ENCODE data around the gene LYRM4.

The LYRM4 gene

DNA sequence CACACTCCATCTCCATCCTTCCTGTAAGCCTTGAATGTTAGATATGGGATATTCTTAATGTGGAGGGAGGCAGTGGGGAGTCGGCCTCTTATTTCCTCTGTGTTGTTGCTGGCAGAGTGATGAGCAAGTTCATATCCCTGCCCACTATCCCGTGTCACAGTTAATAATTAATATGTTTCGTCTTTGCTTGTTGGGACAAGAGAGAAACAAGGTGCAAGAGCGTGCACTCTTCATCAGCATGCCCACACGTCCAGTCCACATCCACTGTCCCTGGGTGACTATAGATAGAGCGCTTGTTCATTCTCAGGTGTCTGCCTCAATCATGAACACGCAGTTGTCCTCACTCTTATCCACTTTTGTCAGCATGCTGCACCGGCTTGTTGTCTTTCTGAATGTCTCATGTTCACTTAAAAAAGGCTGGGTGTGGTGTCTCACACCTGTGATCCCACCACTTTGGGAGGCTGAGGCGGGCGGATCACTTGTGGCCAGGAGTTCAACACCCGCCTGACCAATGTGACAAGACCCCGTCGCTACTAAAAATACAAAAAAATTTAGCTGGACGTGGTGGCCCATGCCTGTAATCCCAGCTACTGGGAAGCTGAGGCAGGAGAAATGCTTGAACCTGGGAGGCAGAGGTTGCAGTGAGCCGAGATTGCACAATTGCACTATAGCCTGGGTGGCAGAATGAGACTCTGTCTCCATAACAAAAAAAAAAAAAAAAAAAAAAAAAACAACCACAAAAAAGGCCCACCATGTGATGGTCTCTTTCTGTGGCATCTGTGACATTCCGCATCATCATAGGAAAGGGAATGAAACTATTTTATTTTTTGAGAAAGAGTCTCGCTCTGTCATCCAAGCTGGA, 141.4 kb downstream of the LYRM4 start:
- no peak for DNase-seq (ENCODE audit: low spot score)

DNA sequence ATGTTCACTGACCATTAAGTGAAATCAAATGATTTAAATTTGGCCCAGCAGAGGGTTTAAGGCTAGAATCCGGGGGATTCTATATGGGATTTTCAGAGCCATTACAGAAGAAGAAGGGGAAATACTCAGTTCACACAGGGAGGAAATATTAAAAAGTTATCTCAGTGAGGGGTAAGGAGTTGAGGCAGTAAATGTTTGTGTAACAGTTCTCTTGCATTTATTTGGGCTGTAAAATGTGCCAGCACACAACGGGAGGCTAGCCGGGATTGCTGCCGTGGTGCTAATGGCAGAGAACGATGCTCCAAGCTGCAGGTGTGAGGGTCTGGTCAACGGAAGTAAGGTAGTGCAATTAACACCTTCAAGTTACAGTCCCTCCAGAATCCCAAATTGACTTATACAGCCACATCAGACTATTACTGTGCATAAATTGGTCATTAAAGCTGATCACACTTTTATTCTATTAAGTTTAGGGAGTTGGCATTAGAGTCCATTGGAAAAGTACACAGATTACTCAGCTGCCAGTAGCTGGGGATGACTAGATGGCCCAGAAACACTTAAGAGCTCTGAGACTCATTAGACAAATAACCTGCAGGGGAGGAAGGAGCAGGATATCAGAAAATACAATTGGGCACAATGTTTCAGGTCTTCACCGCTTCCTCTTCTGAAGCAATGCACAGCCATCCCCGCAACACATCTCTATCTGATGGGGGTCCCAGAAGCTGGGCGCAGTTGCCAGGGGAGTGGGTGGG, 144.3 kb downstream of the LYRM4 start:
- DNase-seq (ENCODE audit: low spot score), result no peak

DNA sequence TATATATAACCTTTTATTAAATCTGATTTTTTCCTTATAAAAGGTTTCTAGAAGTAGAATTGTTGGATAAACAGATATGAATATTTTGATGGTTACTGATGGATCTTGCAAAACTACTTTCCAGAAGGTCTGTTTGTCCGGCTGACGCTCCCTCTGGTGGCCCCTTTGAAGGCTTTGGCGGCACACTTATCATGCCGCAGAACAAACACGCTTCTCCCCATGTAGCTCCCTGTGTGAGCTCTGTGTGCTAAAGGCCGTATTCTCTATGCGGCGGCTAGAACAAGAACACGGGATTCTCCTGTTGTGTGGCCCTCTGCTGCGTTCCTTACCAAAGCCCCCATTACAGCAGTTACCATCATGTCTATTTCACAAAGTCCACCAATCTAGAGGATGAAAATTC, 145.6 kb downstream of the LYRM4 start:
- no peak for DNase-seq (ENCODE audit: low spot score)

DNA sequence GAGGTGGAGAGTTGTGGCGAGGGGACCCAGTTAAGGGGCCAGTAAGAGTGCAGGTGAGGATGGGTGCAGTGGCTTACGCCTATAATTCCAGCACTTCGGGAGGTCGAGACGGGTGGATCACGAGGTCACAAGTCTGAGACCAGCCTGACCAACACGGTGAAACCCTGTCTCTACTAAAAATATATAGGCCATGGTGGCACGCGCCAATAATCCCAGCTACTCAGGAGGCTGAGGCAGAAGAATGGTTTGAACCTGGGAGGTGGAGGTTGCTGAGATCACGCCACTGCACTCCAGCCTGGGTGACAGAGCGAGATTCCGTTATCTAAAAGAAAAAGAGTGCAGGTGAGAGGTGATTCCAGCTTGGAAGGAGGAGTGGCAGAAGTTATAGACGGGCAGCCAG, 147.7 kb downstream of the LYRM4 start:
- no peak for DNase-seq (ENCODE audit: low spot score)

DNA sequence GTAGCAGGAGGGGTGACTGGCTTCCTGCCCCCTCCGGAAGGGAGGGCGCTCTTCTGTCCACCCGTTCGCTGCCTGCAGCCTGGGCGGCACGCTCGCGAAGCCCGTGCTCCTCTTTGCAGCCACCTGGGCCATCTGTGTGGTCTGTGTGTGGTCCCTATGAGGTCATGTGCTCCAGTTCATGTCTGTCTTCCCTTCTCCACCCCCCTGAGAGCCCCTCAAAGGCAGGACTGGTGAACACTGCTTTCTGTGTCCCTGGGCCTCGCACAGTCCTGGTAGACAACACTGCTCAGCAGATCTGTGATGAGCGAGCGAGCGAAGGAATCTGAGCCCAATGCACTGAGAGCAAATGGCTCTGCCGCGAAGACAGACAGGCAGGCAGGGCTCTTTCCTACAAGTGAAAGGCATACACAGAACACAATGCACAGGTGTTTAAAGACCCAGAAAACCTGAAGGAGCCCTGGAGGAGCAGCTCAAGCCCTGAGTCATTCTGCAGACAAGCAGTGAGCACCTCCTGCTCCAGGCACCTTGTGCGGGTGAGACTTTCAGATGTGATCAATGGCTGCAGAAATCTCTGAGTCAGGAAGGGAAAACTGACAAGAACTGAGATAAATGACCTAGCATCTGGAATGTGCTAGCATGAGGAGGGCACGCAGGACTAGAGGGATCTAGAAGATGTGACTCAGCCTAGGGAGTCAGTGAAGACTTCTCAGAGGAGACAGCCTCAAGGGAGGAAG, 148.5 kb downstream of the LYRM4 start:
- DNase-seq (ENCODE audit: low spot score), result peak; percentile 76

DNA sequence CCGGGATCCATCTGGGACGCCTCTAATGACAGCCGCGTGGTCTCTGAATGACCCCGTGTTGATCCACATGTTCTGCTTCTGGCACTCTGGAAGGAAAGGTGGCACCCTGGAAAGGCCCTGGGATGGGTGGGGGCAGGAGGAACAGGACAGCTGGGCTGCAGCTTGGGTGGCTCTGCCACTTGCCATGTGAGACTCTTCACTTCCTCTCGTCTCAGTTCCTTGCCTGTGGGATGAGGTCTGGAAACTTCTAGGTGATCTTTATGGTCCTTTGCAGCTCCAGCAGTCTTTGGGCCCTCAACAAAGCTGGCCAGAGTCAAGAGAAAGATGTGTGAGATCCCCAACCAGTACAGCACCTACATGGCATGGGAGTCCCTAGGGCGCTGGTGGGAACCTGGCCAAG, 149.1 kb downstream of the LYRM4 start:
- no peak for DNase-seq (ENCODE audit: low spot score)

DNA sequence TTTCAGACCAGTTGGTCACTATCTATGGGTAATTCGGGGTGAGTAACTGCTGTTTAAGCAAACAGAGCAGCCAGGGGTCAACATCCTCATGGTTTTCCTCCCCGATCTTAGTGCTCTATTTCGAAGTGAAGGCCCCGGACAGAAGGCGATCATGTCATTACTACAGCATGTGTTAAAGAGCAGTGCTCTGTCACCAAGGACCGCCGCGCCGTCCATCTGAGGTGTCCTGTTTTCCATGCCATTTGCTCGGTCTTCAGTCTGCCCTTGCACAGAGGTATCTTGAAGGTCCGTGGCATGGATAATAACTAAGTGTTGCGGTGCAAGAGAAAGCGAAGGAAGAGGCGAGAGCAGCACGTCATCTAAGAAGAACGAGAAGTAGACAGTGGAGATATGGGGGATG, 150.5 kb downstream of the LYRM4 start:
- no peak for DNase-seq (ENCODE audit: low spot score)

DNA sequence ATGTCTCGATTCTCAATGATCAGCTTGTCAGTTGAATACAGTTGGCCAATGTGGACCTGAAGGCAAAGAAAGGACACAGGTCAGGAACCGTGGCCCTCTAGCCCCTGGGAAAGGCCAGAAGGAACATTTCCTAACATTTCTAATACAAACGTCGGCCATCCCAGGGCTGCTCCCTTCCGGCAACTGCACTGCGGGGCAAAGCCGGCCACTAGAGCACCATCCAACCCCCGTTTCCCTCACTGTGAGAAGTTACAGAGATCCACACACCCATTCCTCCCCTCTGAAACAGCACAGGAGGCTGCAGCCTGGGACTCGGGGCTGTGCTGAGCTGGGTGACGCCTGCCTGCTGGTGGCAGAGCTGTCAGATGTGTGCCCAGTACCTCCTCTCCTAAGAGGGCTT, 151.3 kb downstream of the LYRM4 start:
- no peak for DNase-seq (ENCODE audit: low spot score)

DNA sequence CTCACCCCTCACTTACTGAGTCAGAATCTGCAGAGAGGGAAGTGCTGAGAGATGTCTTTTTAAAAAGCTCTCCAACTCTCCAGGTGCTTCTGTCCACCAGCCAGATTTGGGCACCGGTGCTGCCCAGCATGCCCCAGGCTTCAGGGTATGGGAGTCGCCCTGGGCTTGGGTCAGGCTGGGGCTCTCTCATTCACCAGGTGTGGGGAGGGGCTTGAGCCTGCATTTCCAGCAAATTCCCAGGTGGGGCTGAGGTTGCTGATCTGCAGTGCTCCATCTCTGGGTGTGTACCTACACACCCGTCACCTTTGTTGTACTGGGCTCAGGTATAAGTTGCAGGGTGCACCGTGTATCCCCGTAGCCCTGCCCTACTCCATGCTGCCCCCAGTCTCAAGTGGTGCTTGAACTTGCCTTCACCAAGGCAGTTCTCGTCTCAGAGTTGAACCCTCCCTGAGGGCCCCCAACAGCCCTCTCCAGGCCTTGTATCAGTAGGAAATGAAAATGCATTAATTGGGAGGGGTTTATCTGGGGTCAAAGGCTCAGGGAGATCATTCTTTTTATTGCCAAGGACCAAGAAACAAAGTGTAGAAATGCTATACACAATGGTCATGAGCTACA, 152.1 kb downstream of the LYRM4 start:
- DNase-seq (ENCODE audit: low spot score), result no peak

DNA sequence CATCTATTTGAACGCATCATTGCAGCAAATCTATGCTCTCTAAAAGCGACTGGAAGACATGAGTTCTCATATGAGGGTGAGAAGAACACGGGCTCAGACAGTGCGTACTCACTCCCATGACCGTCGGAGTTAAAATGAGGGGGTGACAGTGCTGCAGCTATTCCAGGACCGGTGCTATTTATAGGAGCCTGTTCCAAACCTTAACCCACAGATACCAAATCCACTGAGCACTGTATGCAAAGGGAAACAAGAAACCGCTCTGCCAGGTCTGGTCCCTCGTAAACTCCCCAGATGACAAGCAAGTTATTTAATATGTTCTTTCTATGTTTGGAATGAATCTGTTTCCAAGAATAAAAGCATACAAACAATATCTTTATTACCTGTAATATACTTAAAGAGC, 152.7 kb downstream of the LYRM4 start:
- DNase-seq (ENCODE audit: low spot score), result no peak

DNA sequence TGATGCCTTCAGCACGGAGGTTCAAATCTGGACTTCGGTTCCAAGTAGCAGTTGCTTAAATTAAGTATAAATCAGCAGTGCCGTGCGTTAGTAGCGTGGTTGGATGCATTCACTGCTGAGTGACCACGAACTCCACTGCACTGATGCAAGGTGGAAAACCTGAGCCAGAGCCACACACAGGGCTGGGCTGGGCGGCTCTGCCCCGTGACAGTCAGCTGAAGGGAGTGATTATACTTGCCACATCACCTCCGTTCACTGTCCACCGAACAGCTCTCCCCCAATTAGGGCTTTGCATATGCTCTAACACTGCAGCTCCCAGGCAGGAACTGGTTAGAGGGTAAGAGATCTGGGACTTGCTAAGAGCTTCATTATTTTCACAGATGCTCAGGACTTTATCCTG, 153.4 kb downstream of the LYRM4 start:
- no peak for DNase-seq (ENCODE audit: low spot score)

DNA sequence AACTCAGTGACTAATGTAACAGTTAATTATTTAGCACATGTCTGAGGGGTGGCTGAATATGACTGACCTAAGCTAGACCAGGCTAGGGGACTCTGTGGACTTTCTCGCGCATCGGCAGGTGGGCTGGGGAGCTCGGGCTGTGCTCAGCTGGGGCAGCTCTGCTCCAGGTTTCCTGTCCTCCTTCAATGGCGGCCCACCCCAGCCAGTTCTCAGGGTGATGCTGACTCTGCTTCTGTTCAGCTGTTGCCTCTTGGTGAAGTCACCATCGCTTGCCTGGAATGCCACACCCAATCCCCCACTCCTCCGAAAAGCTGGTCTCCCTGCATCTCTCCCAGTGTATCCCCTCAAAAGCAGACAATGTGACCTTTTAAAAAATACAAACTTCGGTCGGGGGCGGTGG, 155.6 kb downstream of the LYRM4 start:
- DNase-seq (ENCODE audit: low spot score), result no peak

DNA sequence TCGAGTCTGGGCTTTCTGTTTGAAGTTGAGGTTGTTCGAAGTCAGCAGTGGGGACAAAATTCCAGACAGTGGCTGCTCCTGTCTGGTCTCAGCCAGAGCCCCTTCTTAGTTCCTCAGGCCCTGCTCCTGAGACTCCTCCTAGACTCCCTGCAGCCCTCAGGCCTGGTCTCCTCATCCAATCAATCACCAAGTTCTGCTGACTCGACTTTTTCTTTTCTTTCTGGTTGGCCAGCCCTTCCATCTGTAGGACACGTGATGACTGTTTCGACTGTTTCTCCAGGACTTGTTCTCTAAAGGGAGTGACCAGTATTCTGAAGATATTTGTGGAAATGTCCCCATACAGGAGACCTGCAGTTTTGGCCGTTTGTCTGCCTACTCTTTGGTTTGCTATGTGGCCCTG, 156.1 kb downstream of the LYRM4 start:
- DNase-seq (ENCODE audit: low spot score), result no peak

DNA sequence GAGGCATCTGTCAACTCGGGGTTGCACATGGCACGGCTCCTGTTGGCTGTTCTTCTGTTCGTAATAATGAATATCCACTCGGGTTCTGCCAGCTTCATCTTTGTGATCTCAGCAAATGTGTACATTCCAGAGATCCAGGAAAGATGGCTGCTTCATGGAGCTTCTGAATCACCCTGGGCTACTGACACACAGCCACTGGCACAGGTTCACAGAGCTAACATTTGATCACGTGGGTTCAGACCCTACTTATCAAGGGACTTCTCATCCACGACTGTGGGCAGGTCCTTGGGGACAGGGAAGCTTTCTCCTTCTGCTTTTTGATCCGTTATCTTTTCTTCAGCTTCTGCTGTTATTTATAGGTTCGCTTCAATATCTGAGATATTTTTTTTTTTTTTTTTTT, 157.5 kb downstream of the LYRM4 start:
- no peak for DNase-seq (ENCODE audit: low spot score)

DNA sequence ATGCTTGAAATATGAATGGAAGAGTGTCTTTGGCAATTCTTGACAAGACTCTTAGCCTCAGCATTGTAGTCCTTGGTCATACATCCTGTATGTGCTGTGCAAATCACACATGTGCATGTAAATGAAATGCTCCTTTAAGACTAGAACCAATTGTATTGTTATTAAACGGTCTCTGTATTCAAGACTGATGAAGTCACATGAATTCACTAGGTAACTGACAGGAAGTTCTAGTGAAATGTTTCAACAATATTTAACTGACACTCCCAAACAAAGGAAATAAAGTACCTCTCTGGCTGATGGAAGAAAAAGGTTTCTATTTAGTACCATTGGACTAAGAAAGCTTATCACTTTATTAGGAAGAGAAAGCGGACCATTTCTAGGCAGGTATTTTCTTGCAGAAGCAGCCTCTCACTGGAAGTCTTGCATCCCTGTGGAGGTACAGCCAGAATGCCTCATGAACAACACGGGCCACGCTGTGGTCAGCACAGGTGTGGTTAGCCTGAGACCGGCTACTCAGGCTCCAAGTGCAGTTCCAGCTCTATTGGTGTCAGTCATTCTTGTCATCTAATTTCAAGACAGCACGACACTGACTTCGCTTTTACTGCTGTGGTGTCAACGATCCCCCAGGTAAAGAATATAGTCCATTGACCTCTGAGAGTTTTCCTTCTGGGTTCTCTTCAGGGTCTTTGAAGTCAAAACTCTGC, 158.3 kb downstream of the LYRM4 start:
- DNase-seq (ENCODE audit: low spot score), result no peak

DNA sequence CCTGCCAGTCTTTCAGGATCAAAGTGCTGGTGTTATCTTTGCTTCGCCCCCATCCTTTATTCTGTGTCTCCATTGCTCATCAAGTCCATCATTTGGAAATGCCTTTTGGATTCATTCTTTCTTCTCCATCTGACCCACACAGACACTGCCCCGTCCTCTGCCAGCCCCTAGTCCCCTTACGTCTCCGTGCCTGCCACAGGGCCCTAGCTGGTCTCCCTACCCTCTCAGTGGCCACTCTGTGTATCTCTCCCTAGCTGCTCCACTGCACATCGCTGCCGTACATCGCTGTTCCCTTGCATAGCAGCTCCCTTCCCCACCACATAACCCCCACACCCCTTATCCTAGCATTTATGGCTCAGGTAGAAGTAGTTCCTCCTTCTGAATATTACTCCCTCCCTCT, 159.9 kb downstream of the LYRM4 start:
- DNase-seq (ENCODE audit: low spot score), result no peak

DNA sequence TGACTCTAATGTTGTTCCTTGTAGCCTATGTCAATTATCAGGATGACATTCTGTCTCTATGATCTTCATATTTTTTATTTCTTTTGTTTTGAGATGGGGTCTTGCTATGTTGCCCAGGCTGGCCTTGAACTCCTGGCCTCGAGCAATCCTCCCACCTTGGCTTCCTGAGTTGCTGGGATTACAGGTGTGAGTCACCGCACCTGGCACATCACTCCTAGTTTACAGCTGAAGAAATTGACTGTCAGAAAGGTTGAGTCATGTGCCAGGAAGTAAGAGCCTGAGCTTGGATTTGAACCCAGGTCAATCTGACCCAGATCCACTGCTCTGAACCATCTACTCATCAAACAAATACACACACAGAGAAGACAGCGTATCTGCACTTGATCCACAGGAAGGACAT, 161.2 kb downstream of the LYRM4 start:
- no peak for DNase-seq (ENCODE audit: low spot score)

DNA sequence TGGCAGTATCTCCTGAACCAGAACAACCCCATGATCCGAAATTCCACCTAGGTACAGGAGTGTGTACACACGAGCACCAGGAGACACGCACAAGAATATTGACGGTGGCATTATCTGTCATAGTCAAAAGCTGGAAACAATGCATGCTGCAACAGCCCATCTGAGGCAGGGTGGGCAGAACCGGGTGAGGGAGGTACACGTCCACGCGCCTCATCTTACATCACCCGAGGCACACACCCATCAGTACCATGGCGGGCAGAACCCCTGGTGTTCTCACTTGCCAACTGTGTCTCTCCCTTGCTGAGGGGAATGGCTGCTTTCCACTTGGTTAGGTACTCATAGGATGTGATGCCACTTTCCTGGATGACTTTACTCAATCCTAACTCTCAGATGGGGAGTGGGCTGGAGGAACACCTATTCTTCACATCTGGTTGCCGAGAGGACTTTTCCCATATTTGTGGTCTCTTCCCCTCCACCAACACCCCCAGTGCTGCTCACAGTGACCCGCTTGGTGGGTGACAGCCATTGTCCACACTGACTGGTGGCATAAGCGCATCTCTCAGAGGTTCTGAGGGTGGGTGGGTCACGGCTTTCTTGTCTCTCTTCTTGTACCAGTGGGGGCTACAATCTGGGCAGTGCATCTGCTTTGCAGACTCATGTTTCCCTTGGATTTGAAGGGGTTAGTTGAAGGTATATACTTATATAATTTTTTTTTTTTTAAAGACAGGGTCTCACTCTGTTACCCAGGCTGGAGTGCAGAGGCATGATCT, 162.1 kb downstream of the LYRM4 start:
- no peak for DNase-seq (ENCODE audit: low spot score)

DNA sequence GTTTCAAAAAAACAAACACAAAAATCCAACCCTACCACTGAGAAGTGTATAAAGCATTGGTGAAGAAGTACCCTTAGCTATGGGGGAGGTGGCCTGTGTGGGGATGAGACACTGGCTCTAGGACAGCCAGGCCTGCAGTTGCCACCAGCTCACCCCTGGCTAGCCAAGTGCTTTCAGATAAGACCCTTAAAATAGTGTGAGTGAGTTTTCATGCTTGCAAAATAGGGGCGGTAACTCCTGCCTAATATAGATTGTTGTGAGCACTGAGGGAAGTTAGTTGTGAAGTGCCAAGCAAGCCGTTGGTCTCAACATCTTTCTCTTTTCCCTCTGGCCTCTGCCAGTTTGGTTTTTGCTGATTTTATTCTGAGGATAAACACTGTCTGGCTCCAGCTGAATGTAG, 164.3 kb downstream of the LYRM4 start:
- no peak for DNase-seq (ENCODE audit: low spot score)

DNA sequence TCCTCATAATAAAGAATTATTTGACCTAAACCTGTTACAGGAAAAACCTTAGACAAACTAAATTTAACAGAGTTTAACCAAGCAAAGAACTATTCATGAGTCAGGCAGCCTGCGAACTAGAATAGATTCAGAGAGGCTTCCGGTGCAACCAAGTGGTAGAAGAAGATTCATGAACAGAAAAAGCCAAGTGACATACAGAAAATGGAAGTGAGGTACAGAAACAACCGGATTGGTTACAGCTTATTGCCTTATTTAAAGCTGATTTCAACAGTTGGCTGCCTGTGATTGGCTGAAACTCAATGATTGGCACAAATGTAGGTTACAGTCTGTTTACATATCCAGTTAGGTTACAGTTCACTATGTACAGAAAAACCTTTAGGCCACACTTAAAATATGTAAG, 165.5 kb downstream of the LYRM4 start:
- DNase-seq (ENCODE audit: low spot score), result no peak

DNA sequence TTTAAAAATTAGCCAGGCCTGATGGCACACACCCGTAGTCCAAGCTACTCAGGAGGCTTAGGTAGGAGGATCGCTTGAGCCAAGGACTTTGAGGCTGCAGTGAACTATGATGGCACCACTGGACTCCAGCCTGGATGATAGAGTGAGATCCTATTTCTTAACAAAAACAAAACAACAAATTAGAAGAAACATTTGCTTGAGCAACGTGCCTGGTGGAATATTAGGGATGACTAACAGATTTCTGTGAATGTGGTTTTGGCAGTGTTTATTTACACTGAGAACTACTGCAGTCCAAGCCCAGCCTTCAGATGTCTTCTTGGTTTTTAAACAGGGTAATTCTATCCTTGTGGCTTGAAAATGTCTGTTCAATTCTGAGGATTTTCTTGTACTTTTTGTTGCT, 166.4 kb downstream of the LYRM4 start:
- DNase-seq (ENCODE audit: low spot score), result peak; percentile 87

All from GM03348 (cell line).